ENCODE results near the gene ATP6AP1. TPM values are rescaled to one million over a fixed set of nuclear protein-coding genes. Genes with fewer than 3 reads are reported as not detected.

Gene ATP6AP1
- total RNA-seq, 1 donor from 2014 or later = 66.5 TPM

GRCh38 chrX:154426916-154427770 is 1.3 kb upstream of the ATP6AP1 start:
- DNase-seq (ENCODE audit: low read depth, low spot score) = no peak

DNA sequence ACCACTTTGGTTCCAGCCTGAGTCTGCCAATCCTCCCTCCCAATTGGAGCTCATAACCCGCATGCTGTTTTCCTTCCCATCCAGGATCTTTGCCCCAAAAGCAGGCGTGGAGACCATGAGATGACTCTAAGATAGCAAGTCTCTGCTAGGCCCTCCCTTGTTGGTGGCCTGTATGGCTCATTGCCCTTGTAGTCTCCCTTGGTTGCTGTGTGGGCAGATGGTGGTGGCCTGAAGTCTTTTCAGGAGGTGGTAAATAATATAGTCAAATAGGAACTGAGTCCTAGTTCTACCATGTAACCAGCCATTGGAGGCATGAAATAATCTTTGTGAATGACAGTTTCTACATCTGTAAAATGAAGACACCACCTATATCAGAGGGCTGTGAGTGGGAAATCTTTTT is 1.2 kb downstream of the ATP6AP1 start:
- no peak for DNase-seq (ENCODE audit: low read depth, low spot score)

GRCh38 chrX:154430479-154430878 is 2.0 kb downstream of the ATP6AP1 start:
- DNase-seq (ENCODE audit: low read depth, low spot score) = no peak

DNA sequence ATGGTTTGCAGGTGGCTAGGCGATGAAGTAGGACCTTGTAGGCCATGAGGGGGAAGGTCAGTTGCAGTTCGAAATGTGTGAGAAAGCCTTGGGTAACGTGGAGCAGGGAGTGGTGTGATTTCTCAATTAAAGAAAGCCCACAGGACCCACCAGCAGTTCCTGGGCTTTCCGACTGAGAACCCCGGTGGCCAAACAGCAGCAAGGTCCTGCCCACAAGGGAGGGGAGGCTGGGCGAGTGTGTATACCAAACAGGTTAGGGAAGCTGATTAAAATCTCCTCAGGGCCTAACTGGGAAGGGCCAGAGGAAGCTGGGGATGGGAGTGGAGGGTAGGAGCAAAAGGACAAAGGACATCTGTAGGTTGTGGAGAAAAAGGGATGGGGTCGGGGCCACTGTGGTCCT is 2.4 kb downstream of the ATP6AP1 start:
- DNase-seq (ENCODE audit: low read depth, low spot score) = no peak

GRCh38 chrX:154431341-154431740 is 2.9 kb downstream of the ATP6AP1 start:
- no peak for DNase-seq (ENCODE audit: low read depth, low spot score)

DNA sequence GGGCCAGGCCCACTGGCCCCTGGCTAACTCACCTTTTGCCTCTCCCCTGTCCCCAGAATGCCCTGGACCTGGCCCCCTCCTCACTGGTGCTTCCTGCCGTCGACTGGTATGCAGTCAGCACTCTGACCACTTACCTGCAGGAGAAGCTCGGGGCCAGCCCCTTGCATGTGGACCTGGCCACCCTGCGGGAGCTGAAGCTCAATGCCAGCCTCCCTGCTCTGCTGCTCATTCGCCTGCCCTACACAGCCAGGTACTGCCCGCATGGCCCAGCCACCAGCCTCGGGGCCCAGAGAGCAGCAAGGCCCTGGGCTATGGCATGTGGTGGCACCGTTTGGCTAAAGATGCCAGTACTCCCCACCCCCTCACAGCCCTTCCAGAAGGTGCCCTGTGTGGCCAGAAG is 3.7 kb downstream of the ATP6AP1 start:
- DNase-seq (ENCODE audit: low read depth, low spot score) = no peak

DNA sequence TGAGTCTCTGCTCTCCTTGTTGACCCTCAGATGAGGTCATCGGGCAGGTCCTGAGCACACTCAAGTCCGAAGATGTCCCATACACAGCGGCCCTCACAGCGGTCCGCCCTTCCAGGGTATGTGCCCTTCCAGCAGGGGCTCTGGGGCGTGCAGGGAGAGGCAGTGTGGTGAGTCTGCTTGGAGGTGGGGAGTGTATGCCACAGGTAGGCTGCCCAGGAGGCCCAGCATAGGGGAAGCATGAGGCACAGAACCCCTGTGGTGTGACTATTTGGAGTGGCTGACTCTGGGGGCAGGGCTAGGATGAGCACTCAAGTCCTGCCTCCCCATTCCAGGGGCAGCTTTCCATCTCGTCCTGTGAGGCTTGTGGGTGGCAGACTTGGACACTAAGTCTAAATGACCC is 5.1 kb downstream of the ATP6AP1 start:
- DNase-seq (ENCODE audit: low read depth, low spot score) = no peak

DNA sequence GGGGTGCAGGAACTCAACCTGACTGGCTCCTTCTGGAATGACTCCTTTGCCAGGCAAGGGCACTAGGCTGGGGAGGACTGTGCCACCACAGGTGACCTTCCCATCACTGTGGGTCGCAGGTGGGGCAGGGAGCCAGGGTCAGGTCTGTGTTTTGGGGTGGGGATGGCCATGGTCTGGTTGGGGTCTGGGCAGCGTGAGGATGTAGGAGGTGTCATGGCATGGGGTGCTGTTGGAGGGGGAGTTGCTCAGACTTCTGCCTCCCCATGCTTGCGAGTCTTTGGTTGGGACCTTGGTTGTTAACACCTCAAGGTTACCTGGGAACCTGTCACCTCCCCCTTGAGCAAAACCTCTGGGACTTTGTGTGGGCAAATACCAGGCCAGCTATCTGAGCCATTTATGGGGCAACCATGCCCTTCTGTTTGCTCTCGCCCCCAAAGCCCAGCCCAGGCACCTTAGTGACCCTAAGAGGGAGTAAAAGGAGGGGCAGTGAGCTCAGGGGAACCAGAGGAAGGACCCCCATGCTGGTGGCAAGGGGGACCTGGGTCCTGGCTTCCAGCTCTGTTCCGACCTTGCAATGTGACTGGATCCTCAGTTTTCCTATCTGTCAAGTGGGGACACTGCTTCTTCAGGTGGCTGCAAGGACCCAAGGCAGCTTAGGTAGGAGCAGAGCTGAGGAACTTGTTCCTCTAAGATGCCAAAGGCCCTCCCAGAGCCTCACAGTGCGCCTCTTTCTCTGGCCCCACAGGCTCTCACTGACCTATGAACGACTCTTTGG is 6.1 kb downstream of the ATP6AP1 start:
- no peak for DNase-seq (ENCODE audit: low read depth, low spot score)

- DNase-seq (ENCODE audit: low read depth, low spot score) = no peak
Observed at GRCh38 chrX:154435171-154435733, 6.8 kb downstream of the ATP6AP1 start.

GRCh38 chrX:154436374-154436982 is 8.0 kb downstream of the ATP6AP1 start:
- no peak for DNase-seq (ENCODE audit: low read depth, low spot score)

GRCh38 chrX:154436983-154437752 is 8.7 kb downstream of the ATP6AP1 start, which contains the start of gene GDI1:
Gene GDI1, plus strand, starts transcription at chrX:154437154. Its CDS starts 101 bp downstream, at chrX:154437255.
- DNase-seq (ENCODE audit: low read depth, low spot score) = no peak

DNA sequence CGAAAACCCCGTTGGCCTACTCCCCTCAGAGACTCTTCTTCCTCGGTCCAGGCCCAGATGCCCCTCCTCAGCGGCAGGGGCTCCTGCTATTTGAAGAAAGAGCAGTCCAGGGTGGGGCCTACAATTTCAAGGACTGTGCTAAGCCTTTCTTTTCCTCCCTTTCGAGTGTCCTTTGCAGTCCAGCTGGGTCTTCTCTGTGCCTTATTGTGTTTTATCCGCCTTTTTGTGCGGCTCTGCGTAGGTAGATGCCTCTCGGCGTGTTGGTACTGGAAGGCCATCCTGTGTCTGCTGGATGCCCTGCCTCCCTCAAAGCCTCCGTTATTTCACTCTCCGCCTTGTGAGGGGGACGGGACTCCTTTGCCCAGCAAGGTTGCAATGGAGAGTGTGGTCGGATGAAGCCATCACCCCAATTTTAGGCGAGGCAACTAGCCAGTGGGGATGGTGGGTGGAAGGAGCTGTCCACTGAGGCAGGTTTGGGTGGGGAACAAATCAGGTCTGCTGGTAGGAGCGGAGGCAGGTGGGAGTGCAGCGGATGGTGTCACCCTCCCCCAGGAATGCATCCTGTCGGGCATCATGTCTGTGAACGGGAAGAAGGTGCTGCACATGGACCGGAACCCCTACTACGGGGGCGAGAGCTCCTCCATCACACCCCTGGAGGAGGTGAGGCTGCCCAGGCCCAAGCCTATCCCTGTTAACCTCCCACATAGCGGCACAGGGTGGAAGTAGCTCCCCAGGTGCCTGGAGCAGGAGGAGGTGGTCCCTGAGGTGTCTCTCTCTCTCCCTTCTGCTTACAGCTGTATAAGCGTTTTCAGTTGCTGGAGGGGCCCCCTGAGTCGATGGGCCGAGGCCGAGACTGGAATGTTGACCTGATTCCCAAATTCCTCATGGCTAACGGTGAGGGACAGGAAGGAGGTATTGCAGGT is 9.8 kb downstream of the ATP6AP1 start:
- no peak for DNase-seq (ENCODE audit: low read depth, low spot score)

DNA sequence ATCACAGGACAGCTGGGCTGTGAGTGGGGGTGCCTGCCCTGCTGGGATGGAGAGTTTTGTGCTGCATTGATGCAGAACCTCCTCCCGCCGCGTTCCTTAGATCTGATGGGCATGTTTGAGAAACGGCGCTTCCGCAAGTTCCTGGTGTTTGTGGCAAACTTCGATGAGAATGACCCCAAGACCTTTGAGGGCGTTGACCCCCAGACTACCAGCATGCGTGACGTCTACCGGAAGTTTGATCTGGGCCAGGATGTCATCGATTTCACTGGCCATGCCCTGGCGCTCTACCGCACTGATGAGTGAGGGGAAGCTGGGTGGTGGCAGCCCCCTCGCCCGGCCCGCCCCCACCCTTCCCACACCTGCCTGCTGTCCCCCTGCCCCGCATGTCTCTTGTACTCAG is 11.4 kb downstream of the ATP6AP1 start:
- DNase-seq (ENCODE audit: low read depth, low spot score) = no peak

DNA sequence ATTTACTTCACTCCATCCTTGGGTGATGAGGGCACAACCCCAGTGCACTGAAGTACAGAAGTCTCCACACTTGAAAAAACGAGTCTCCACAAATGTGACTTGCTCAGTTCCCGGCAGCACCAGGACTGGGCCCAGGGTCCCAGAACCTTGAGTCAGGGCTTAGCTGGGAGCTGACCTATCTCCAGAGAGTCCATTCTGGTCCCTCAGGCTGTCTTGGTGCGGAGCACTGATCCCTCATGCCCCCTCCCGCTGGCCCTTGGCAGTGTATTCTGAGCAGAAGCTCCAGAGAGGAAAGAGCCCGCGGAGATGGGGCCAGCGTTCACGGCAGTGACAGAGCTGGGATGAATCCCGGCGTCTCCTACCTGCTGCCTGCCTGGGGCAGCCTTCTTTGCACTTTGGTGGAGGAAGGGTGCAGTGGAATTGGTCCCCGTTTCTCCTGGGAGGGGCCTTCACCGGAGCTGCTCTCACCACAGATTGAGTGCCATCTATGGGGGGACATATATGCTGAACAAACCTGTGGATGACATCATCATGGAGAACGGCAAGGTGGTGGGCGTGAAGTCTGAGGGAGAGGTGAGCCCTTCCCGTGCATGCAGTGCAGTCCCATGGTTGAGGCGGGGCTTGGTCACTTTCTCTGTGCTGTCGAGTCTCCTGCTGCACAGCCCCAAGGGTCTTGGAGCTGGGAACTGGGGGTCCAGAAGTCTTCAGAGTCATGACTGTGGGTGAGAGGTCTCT is 12.3 kb downstream of the ATP6AP1 start:
- DNase-seq (ENCODE audit: low read depth, low spot score) = no peak

- no peak for DNase-seq (ENCODE audit: low read depth, low spot score)
Observed at GRCh38 chrX:154441564-154441963, 13.1 kb downstream of the ATP6AP1 start.

GRCh38 chrX:154441984-154442707 is 13.7 kb downstream of the ATP6AP1 start:
- DNase-seq (ENCODE audit: low read depth, low spot score) = no peak

GRCh38 chrX:154443479-154443910 is 15.0 kb downstream of the ATP6AP1 start:
- no peak for DNase-seq (ENCODE audit: low read depth, low spot score)

GRCh38 chrX:154443992-154444754 is 15.7 kb downstream of the ATP6AP1 start, which contains the start of gene FAM50A:
Gene FAM50A, plus strand, starts transcription at chrX:154444141. Its CDS starts 95 bp downstream, at chrX:154444236.
- DNase-seq (ENCODE audit: low read depth, low spot score) = no peak
